NCI-H1417 treated with DMSO at 0.1 percent for 48 hours (cell line): Measurements from ENCODE around the gene VCL.
"Not testable (repeated sequence)": the region's sequence is repeated elsewhere in the genome, so short reads cannot be mapped to it uniquely, and the experiment has no call there.

Experiments
- DNase-seq: peaks from one replicate; lab custom pipeline; 2025; lab: John Stamatoyannopoulos, UW

Gene VCL

GRCh38 chr10:74039561-74040145 lies 41.7 kb downstream of the VCL start:
- no peak for DNase-seq

- no peak for DNase-seq
These were observed 42.5 kb downstream of the VCL start for GRCh38 chr10:74040200-74041126.

- DNase-seq: no peak
These were observed 46.5 kb downstream of the VCL start for GRCh38 chr10:74044419-74044818.

- no peak for DNase-seq
These were observed 49.4 kb downstream of the VCL start for GRCh38 chr10:74047304-74047703.

- DNase-seq: no peak
These were observed 50.0 kb downstream of the VCL start for GRCh38 chr10:74047871-74048270.

- no peak for DNase-seq
These were observed 50.5 kb downstream of the VCL start for GRCh38 chr10:74048433-74048832.

- no peak for DNase-seq
These were observed 52.0 kb downstream of the VCL start for GRCh38 chr10:74049955-74050354.

- no peak for DNase-seq
These were observed 52.7 kb downstream of the VCL start for GRCh38 chr10:74050653-74051052.

GRCh38 chr10:74051736-74052342 lies 53.9 kb downstream of the VCL start:
- DNase-seq: no peak

GRCh38 chr10:74052994-74053393 lies 55.1 kb downstream of the VCL start:
- no peak for DNase-seq

- no peak for DNase-seq
These were observed 57.6 kb downstream of the VCL start for GRCh38 chr10:74055383-74056049.

GRCh38 chr10:74056050-74056818 lies 58.3 kb downstream of the VCL start:
- no peak for DNase-seq

GRCh38 chr10:74058071-74058470 lies 60.2 kb downstream of the VCL start:
- DNase-seq: no peak

- DNase-seq: no peak
These were observed 60.7 kb downstream of the VCL start for GRCh38 chr10:74058658-74059057.

GRCh38 chr10:74061104-74061503 lies 63.2 kb downstream of the VCL start:
- no peak for DNase-seq

GRCh38 chr10:74061978-74062377 lies 64.1 kb downstream of the VCL start:
- not testable (repeated sequence) for DNase-seq

GRCh38 chr10:74063256-74063655 lies 65.3 kb downstream of the VCL start:
- DNase-seq: no peak

GRCh38 chr10:74067373-74068352 lies 69.7 kb downstream of the VCL start:
- no peak for DNase-seq

- DNase-seq: no peak
These were observed 73.2 kb downstream of the VCL start for GRCh38 chr10:74071157-74071556.

GRCh38 chr10:74072503-74072902 lies 74.6 kb downstream of the VCL start:
- no peak for DNase-seq

GRCh38 chr10:74075906-74076305 lies 78.0 kb downstream of the VCL start:
- DNase-seq: no peak
